ENCODE results near the gene RANBP6.

The RANBP6 gene

DNA sequence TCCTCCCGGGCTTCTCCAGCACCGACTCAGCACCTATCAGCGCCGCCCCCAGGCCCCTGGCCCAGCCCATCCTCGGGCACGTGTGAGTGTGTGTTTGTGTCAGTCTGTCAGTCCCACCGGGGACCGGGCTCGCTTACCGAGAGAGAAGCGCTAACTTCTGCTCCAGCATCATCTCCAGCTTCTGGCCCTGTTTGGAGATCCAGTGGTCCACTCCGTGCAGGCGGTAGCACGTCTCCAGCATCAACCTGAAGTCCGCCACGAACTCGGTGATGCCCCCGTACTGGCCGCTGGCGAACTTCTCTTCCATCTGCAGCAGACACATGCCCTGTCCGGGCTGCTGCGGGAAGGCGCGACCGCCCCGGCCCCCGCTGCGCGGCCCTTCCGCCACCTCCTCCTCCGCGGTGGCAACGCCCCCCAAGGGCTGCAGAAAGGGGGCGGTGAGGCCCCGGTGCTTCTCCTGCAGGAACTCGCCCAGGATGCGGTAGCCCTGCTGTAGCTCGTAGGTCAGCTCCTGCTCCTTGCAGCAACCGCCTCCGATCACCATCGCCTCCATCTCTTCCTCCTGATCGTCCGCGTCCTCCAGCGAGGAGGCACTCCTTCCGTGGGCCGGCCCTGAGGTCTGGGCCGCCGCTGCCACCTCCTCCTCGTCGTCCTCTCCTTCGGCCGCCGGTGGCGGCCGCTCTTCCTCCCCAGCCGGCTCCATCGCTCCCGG is 8.2 kb downstream of the RANBP6 start (continued):
- TF ChIP-seq, protein P1, sequence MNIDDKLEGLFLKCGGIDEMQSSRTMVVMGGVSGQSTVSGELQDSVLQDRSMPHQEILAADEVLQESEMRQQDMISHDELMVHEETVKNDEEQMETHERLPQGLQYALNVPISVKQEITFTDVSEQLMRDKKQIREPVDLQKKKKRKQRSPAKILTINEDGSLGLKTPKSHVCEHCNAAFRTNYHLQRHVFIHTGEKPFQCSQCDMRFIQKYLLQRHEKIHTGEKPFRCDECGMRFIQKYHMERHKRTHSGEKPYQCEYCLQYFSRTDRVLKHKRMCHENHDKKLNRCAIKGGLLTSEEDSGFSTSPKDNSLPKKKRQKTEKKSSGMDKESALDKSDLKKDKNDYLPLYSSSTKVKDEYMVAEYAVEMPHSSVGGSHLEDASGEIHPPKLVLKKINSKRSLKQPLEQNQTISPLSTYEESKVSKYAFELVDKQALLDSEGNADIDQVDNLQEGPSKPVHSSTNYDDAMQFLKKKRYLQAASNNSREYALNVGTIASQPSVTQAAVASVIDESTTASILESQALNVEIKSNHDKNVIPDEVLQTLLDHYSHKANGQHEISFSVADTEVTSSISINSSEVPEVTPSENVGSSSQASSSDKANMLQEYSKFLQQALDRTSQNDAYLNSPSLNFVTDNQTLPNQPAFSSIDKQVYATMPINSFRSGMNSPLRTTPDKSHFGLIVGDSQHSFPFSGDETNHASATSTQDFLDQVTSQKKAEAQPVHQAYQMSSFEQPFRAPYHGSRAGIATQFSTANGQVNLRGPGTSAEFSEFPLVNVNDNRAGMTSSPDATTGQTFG (tag by site-specific recombination; IDR thresholded peaks at IDR 0.05; ENCODE audit: borderline replicate concordance) = no peak
- TF ChIP-seq ZNF214 (tag by site-specific recombination; IDR thresholded peaks at IDR 0.05; ENCODE audit: borderline replicate concordance) (no peak), KLF1 (tag by site-specific recombination; IDR thresholded peaks at IDR 0.05) (no peak), ZNF391 (tag by site-specific recombination; IDR thresholded peaks at IDR 0.05; ENCODE audit: borderline replicate concordance, low read depth) (0 out of 2 replicates have a peak, but pooled peaks have one; percentile 24), ZNF654 (tag by site-specific recombination; IDR thresholded peaks at IDR 0.05; ENCODE audit: low read depth) (no peak), ZNF223 (tag by site-specific recombination; IDR thresholded peaks at IDR 0.05) (no peak), ZNF76 (tag by site-specific recombination; IDR thresholded peaks at IDR 0.05; ENCODE audit: borderline replicate concordance, low read depth) (no peak), ZNF555 (tag by site-specific recombination; conservative IDR thresholded peaks at IDR 0.05) (no peak), ZBTB8A (tag by site-specific recombination; IDR thresholded peaks at IDR 0.05) (peak; percentile 90), BCL11A (tag by site-specific recombination; IDR thresholded peaks at IDR 0.05; ENCODE audit: low read depth) (no peak), IKZF3 (tag by site-specific recombination; IDR thresholded peaks at IDR 0.05) (no peak), ZNF133 (tag by site-specific recombination; IDR thresholded peaks at IDR 0.05) (no peak), ZNF626 (tag by site-specific recombination; IDR thresholded peaks at IDR 0.05) (no peak), KLF9 (tag by site-specific recombination; IDR thresholded peaks at IDR 0.05; ENCODE audit: low read depth) (peak; percentile 50), ZNF335 (tag by site-specific recombination; conservative IDR thresholded peaks at IDR 0.05) (peak; percentile 86), ZNF394 (tag by site-specific recombination; IDR thresholded peaks at IDR 0.05; ENCODE audit: borderline replicate concordance) (peak; percentile 92), ZBTB48 (tag by site-specific recombination; IDR thresholded peaks at IDR 0.05) (no peak), ZNF175 (tag by site-specific recombination; IDR thresholded peaks at IDR 0.05) (no peak), ZEB2 (tag by site-specific recombination; IDR thresholded peaks at IDR 0.05) (peak; percentile 92), KLF16 (tag by site-specific recombination; IDR thresholded peaks at IDR 0.05) (peak; percentile 88), ZFHX2 (tag by site-specific recombination; conservative IDR thresholded peaks at IDR 0.05) (no peak), ZNF776 (tag by site-specific recombination; IDR thresholded peaks at IDR 0.05; ENCODE audit: borderline replicate concordance) (no peak)
- TF ChIP-seq, protein P2, sequence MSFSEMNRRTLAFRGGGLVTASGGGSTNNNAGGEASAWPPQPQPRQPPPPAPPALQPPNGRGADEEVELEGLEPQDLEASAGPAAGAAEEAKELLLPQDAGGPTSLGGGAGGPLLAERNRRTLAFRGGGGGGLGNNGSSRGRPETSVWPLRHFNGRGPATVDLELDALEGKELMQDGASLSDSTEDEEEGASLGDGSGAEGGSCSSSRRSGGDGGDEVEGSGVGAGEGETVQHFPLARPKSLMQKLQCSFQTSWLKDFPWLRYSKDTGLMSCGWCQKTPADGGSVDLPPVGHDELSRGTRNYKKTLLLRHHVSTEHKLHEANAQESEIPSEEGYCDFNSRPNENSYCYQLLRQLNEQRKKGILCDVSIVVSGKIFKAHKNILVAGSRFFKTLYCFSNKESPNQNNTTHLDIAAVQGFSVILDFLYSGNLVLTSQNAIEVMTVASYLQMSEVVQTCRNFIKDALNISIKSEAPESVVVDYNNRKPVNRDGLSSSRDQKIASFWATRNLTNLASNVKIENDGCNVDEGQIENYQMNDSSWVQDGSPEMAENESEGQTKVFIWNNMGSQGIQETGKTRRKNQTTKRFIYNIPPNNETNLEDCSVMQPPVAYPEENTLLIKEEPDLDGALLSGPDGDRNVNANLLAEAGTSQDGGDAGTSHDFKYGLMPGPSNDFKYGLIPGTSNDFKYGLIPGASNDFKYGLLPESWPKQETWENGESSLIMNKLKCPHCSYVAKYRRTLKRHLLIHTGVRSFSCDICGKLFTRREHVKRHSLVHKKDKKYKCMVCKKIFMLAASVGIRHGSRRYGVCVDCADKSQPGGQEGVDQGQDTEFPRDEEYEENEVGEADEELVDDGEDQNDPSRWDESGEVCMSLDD (tag by site-specific recombination; IDR thresholded peaks at IDR 0.05) = no peak
- TF ChIP-seq, protein P3, sequence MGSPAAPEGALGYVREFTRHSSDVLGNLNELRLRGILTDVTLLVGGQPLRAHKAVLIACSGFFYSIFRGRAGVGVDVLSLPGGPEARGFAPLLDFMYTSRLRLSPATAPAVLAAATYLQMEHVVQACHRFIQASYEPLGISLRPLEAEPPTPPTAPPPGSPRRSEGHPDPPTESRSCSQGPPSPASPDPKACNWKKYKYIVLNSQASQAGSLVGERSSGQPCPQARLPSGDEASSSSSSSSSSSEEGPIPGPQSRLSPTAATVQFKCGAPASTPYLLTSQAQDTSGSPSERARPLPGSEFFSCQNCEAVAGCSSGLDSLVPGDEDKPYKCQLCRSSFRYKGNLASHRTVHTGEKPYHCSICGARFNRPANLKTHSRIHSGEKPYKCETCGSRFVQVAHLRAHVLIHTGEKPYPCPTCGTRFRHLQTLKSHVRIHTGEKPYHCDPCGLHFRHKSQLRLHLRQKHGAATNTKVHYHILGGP (tag by site-specific recombination; IDR thresholded peaks at IDR 0.05) = no peak
- TF ChIP-seq, protein P4, sequence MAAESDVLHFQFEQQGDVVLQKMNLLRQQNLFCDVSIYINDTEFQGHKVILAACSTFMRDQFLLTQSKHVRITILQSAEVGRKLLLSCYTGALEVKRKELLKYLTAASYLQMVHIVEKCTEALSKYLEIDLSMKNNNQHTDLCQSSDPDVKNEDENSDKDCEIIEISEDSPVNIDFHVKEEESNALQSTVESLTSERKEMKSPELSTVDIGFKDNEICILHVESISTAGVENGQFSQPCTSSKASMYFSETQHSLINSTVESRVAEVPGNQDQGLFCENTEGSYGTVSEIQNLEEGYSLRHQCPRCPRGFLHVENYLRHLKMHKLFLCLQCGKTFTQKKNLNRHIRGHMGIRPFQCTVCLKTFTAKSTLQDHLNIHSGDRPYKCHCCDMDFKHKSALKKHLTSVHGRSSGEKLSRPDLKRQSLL (tag by site-specific recombination; IDR thresholded peaks at IDR 0.05) = peak; percentile 80
- TF ChIP-seq, protein P5, sequence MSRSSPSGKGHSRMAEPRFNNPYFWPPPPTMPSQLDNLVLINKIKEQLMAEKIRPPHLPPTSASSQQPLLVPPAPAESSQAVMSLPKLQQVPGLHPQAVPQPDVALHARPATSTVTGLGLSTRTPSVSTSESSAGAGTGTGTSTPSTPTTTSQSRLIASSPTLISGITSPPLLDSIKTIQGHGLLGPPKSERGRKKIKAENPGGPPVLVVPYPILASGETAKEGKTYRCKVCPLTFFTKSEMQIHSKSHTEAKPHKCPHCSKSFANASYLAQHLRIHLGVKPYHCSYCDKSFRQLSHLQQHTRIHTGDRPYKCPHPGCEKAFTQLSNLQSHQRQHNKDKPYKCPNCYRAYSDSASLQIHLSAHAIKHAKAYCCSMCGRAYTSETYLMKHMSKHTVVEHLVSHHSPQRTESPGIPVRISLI (tag by site-specific recombination; IDR thresholded peaks at IDR 0.05) = no peak
- TF ChIP-seq, protein P6, sequence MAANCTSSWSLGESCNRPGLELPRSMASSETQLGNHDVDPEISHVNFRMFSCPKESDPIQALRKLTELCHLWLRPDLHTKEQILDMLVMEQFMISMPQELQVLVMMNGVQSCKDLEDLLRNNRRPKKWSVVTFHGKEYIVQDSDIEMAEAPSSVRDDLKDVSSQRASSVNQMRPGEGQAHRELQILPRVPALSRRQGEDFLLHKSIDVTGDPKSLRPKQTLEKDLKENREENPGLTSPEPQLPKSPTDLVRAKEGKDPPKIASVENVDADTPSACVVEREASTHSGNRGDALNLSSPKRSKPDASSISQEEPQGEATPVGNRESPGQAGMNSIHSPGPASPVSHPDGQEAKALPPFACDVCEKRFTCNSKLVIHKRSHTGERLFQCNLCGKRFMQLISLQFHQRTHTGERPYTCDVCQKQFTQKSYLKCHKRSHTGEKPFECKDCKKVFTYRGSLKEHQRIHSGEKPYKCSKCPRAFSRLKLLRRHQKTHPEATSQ (tag by site-specific recombination; IDR thresholded peaks at IDR 0.05) = no peak
- TF ChIP-seq, protein P7, sequence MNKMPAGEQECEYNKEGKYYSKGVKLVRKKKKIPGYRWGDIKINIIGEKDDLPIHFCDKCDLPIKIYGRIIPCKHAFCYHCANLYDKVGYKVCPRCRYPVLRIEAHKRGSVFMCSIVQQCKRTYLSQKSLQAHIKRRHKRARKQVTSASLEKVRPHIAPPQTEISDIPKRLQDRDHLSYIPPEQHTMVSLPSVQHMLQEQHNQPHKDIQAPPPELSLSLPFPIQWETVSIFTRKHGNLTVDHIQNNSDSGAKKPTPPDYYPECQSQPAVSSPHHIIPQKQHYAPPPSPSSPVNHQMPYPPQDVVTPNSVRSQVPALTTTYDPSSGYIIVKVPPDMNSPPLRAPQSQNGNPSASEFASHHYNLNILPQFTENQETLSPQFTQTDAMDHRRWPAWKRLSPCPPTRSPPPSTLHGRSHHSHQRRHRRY (tag by site-specific recombination; IDR thresholded peaks at IDR 0.05) = no peak
